GM12878 (cell line): ENCODE measurements around the gene CACNA2D3. TPM values are rescaled to one million over a fixed set of nuclear protein-coding genes. Genes with fewer than 3 reads are reported as not detected.

Experiments
- ATAC-seq: fragments of 200-7000 bp; cut with Tn5 transposase; 3 replicates; pipeline ENCODE4 v1.9.1; 2020; ENCODE audit warnings: mild to moderate bottlenecking, moderate library complexity
- BruUV-seq: library from RNA; stranded (reverse); fragments of 400-500 nt; replicated peaks from 2 replicates; lab custom pipeline; 2021; lab: Mats Ljungman, UMichigan
- CTCF ChIA-PET: fragments of 300-600 bp; sonication (Branson Sonifier 250); formaldehyde crosslinking; extraction: SDS; loops from one replicate; lab custom pipeline; 2021; ENCODE audit warnings: inconsistent platforms; lab: Yijun Ruan, JAX
- POLR2A ChIA-PET: fragments of 350-600 bp; formaldehyde crosslinking; extraction: SDS; loops from one replicate; lab custom pipeline; 2021; ENCODE audit warnings: inconsistent platforms; lab: Charles Lee
- RAD21 ChIA-PET: fragments of 300-600 bp; sonication (Branson Sonifier 250); formaldehyde crosslinking; loops from one replicate; lab custom pipeline; 2023; ENCODE audit warnings: antibody characterized with exemption; ENCODE audit not compliant: unreplicated experiment; lab: Charles Lee
- SMC1A ChIA-PET: fragments of 300-600 bp; sonication (Branson Sonifier 250); formaldehyde crosslinking; loops from one replicate; lab custom pipeline; 2023; ENCODE audit not compliant: unreplicated experiment, uncharacterized antibody; lab: Charles Lee
- DNase-seq: peaks from one replicate; pipeline ENCODE4 v3.0.0-alpha.2; 2011; ENCODE audit warnings: low read depth, low spot score
- FAIRE-seq: peaks from 3 replicates; lab custom pipeline; 2011; peaks lifted over from hg19 to GRCh38; lab: Jason Lieb, UNC
- H2AFZ ChIP-seq: 2 replicates; pipeline ENCODE4 v1.6.0; 2011; ENCODE audit warnings: low read depth, low read length, control low read depth; ENCODE audit not compliant: control insufficient read depth
- H3K27ac ChIP-seq: 2 replicates; pipeline ENCODE4 v1.5.1; 2011; ENCODE audit warnings: control low read depth; ENCODE audit not compliant: control insufficient read depth, insufficient read depth
- H3K27me3 ChIP-seq, 2 experiments: replicated peaks in 1 of 2; 2 replicates each; pipeline versions ENCODE4 v1.6.0 to v1.6.1; 2011; ENCODE audit warnings: low read length in 1 of 2; ENCODE audit not compliant: control insufficient read depth in 2 of 2, insufficient read depth in 2 of 2
- H3K36me3 ChIP-seq, 2 experiments: 2 replicates each; pipeline ENCODE4 v1.5.1; 2011; ENCODE audit warnings: low read length in 1 of 2; ENCODE audit not compliant: control insufficient read depth in 2 of 2, insufficient read depth in 2 of 2
- H3K4me1 ChIP-seq: 2 replicates; pipeline ENCODE4 v1.6.1; 2011; ENCODE audit warnings: mild to moderate bottlenecking, low read length, moderate library complexity, mixed read lengths; ENCODE audit not compliant: control insufficient read depth, insufficient read depth
- H3K4me2 ChIP-seq: 2 replicates; pipeline ENCODE4 v1.6.0; 2011; ENCODE audit warnings: control low read depth; ENCODE audit not compliant: control insufficient read depth, insufficient read depth
- H3K4me3 ChIP-seq: fragments of 200-600 bp; sonication (generic); 2 replicates; pipeline ENCODE4 v1.5.1; 2016
- H3K79me2 ChIP-seq: 2 replicates; pipeline ENCODE4 v1.6.0; 2011; ENCODE audit warnings: low read length; ENCODE audit not compliant: control insufficient read depth, insufficient read depth
- H3K9ac ChIP-seq: 2 replicates; pipeline ENCODE4 v1.8.0; 2011; ENCODE audit warnings: low read length, control low read depth, mixed read lengths; ENCODE audit not compliant: control insufficient read depth, insufficient read depth
- H3K9me3 ChIP-seq: replicated peaks from 3 replicates; pipeline ENCODE4 v1.5.1; 2011; ENCODE audit warnings: mild to moderate bottlenecking, low read length; ENCODE audit not compliant: control insufficient read depth, insufficient read depth
- H4K20me1 ChIP-seq: 2 replicates; pipeline ENCODE4 v1.6.0; 2011; ENCODE audit not compliant: control insufficient read depth, insufficient read depth
- ASH2L ChIP-seq: fragments of 300-600, 200-600 bp; sonication (generic); IDR thresholded peaks from 2 replicates; pipeline ENCODE4 v1.6.1; 2017; ENCODE audit warnings: low read depth, mild to moderate bottlenecking, borderline replicate concordance
- CEBPB ChIP-seq, 2 experiments: fragments of 150-350 bp in 1 of 2; IDR thresholded peaks; 2 replicates each; pipeline ENCODE4 v1.6.1; 2012 to 2014; ENCODE audit warnings: low read depth in 2 of 2, low read length in 2 of 2, borderline replicate concordance in 1 of 2, inconsistent platforms in 1 of 2
- EP300 ChIP-seq, 2 experiments: fragments of 150-350 bp in 1 of 2; IDR thresholded peaks; 2 replicates each; pipeline ENCODE4 v1.6.1; 2011 to 2012; ENCODE audit warnings: low read depth in 2 of 2, low read length in 2 of 2, borderline replicate concordance in 1 of 2, improper control_type of control experiment in 1 of 2, inconsistent platforms in 1 of 2; ENCODE audit not compliant: control insufficient read depth in 1 of 2
- EZH2 ChIP-seq: IDR thresholded peaks from 2 replicates; pipeline ENCODE4 v1.6.1; 2012; ENCODE audit warnings: low read depth, mild to moderate bottlenecking, control low read depth, inconsistent platforms, low read length, borderline replicate concordance; ENCODE audit not compliant: control insufficient read depth
- HDAC6 ChIP-seq: fragments of 200-600 bp; sonication (generic); IDR thresholded peaks from one replicate; pipeline ENCODE4 v1.8.0; 2017; ENCODE audit warnings: antibody characterized with exemption; ENCODE audit not compliant: unreplicated experiment
- JUND ChIP-seq: IDR thresholded peaks from 2 replicates; pipeline ENCODE4 v1.6.1; 2012; ENCODE audit warnings: low read depth, mild to moderate bottlenecking, low read length, improper control_type of control experiment, moderate library complexity
- NFYB ChIP-seq: IDR thresholded peaks from 2 replicates; pipeline ENCODE4 v1.6.1; 2011; ENCODE audit warnings: low read depth, mild to moderate bottlenecking, low read length, improper control_type of control experiment, moderate library complexity; ENCODE audit not compliant: insufficient read depth
- NR2C1 ChIP-seq: fragments of 450-650 bp; IDR thresholded peaks from 2 replicates; pipeline ENCODE4 v1.6.1; 2017; ENCODE audit warnings: antibody characterized with exemption, mild to moderate bottlenecking, moderate library complexity
- PAX8 ChIP-seq: fragments of 450-650 bp; IDR thresholded peaks from 2 replicates; pipeline ENCODE4 v1.6.1; 2017; ENCODE audit warnings: mild to moderate bottlenecking, moderate library complexity
- POLR2A ChIP-seq: IDR thresholded peaks from 2 replicates; pipeline ENCODE4 v1.6.1; 2011; ENCODE audit warnings: low read depth, mild to moderate bottlenecking, low read length
- RFX5 ChIP-seq: IDR thresholded peaks from 2 replicates; pipeline ENCODE4 v1.6.1; 2011; ENCODE audit warnings: low read depth, low read length, improper control_type of control experiment
- SMAD1 ChIP-seq: fragments of 450-650 bp; IDR thresholded peaks from 2 replicates; pipeline ENCODE4 v1.6.1; 2018; ENCODE audit warnings: mild to moderate bottlenecking, low read depth; ENCODE audit not compliant: partially characterized antibody
- SMAD5 ChIP-seq: IDR thresholded peaks from 2 replicates; pipeline ENCODE4 v1.6.1; 2016; ENCODE audit warnings: antibody characterized with exemption, low read depth
- SMARCA5 ChIP-seq: fragments of 450-650 bp; IDR thresholded peaks from 2 replicates; pipeline ENCODE4 v1.6.1; 2017; ENCODE audit warnings: mild to moderate bottlenecking
- SP1 ChIP-seq: IDR thresholded peaks from one replicate; pipeline ENCODE4 v1.6.1; 2011; ENCODE audit warnings: low read depth, low read length
- SREBF2 ChIP-seq: IDR thresholded peaks from 2 replicates; pipeline ENCODE4 v1.6.1; 2012; ENCODE audit warnings: mild to moderate bottlenecking, low read length
- TCF7 ChIP-seq: IDR thresholded peaks from 2 replicates; pipeline ENCODE4 v1.6.1; 2014; ENCODE audit warnings: antibody characterized with exemption, borderline replicate concordance
- YBX1 ChIP-seq: fragments of 450-650 bp; IDR thresholded peaks from 2 replicates; pipeline ENCODE4 v1.6.1; 2016; ENCODE audit warnings: antibody characterized with exemption
- YY1 ChIP-seq: IDR thresholded peaks from 2 replicates; pipeline ENCODE4 v1.6.1; 2011; ENCODE audit warnings: low read depth, mild to moderate bottlenecking, low read length
- ZSCAN29 ChIP-seq: fragments of 450-650 bp; IDR thresholded peaks from 2 replicates; pipeline ENCODE4 v1.6.1; 2017; ENCODE audit warnings: mild to moderate bottlenecking, moderate library complexity
- WGBS: methylation state at CpG from one replicate; pipeline ENCODE4 v1.1.6; 2016; ENCODE audit warnings: low lambda C conversion rate; ENCODE audit not compliant: insufficient replicate concordance, insufficient coverage; ENCODE audit errors: missing lambda C conversion rate; 5-methylcytosine and 5-hydroxymethylcytosine counted together
- in situ Hi-C: fragments of 300-500 bp; cut with MboI; formaldehyde crosslinking; loops from 9 replicates; pipeline ENCODE4 v1.14.3; 2018; ENCODE audit warnings: mixed read lengths
- intact Hi-C: fragments of 100-400 bp; cut with micrococcal nuclease; formaldehyde crosslinking; loops from one replicate; pipeline ENCODE4 v1.14.2; 2022; ENCODE audit not compliant: unreplicated experiment
- polyA plus RNA-seq, 11 experiments: library from polyadenylated mRNA; depleted of rRNA in 4 of 11; unstranded in 6 of 11; stranded (reverse) in 5 of 11; fragments of >200 nt; fragmentation: Nextera tagmentation in 4 of 11; fragmentation: Illumina TruSeq in 1 of 11; extraction: Ambion mirVana in 4 of 11; extraction: Trizol in 1 of 11; gene quantifications; 1 replicate in 1 of 11; 2 replicates in 10 of 11; pipeline versions ENCODE4 v1.2.1 to v1.2.3, GENCODE V29; 2011 to 2016; ENCODE audit warnings: inconsistent platforms in 2 of 11, missing spikeins in 2 of 11, low read depth in 1 of 11
- total RNA-seq, 4 experiments: library from RNA; depleted of rRNA in 3 of 4; stranded (reverse); fragments of >200 nt in 3 of 4; fragmentation: Illumina TruSeq in 1 of 4; extraction: Trizol in 1 of 4; gene quantifications; 2 replicates each; pipeline versions ENCODE4 v1.2.1 to v1.2.3, GENCODE V29; 2013 to 2021
- TF ChIP-seq, protein P1 (sequence below): fragments of 450-650 bp; IDR thresholded peaks from 2 replicates; pipeline ENCODE4 v1.6.1; 2017; ENCODE audit warnings: mild to moderate bottlenecking, low read depth, inconsistent platforms; ENCODE audit not compliant: poor library complexity, severe bottlenecking

CACNA2D3 gene
- total and polyA plus RNA-seq, 10 of the 15 experiments (the other 5 are each of a cell fraction or from before 2014, with no cell fraction given) = not detected

DNA sequence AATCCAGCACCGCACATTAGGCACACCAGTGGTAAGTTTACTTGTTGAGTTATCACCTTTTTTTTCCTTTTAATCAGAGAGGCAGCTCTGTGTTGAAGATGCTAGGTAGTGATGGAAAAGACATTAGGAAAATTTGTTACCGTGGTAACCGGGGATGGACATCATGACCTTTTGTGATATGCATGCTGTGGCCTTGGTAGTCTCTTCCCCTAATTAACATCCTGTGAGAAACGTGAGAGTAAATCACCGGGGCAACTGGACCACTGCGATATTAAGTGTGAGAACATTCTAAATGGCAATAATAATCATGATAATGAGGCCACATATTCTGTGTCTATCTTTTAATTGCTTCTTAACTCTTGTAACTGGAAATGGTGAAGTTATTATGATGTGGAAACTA, 362.0 kb downstream of the CACNA2D3 start:
- Histone ChIP-seq H3K79me2 (no peaks in the 10 kb centered on the region), H3K4me1 (no peaks in the 10 kb centered on the region), H3K27me3 (no peaks in the 10 kb centered on the region), H3K9ac (no peak overlapping the region), H3K4me2 (no peak overlapping the region), H2AFZ (no peak overlapping the region), H3K9me3 (no peaks in the 10 kb centered on the region), H3K4me3 (no peak overlapping the region), H4K20me1 (no peaks in the 10 kb centered on the region), H3K36me3 (no peaks in the 10 kb centered on the region), H3K27ac (no peak overlapping the region)
- no TSS peak for BruUV-seq
- intact Hi-C loops = no loop called here
- TF ChIP-seq JUND (no peak), SP1 (no peak), NR2C1 (no peak), SMARCA5 (no peak), TCF7 (no peak), EZH2 (no peak), ZSCAN29 (no peak), ASH2L (no peak), YY1 (no peak)
- ATAC-seq (no peak), DNase-seq (no peak), FAIRE-seq (no peak)
- SMC1A ChIA-PET = no interaction called here
- CTCF ChIA-PET = no interaction called here
- in situ Hi-C loops = no loop called here
- POLR2A ChIA-PET = no interaction called here
- WGBS = 54% methylated on average over 6 of the region's 6 CpGs
- RAD21 ChIA-PET = no interaction called here

DNA sequence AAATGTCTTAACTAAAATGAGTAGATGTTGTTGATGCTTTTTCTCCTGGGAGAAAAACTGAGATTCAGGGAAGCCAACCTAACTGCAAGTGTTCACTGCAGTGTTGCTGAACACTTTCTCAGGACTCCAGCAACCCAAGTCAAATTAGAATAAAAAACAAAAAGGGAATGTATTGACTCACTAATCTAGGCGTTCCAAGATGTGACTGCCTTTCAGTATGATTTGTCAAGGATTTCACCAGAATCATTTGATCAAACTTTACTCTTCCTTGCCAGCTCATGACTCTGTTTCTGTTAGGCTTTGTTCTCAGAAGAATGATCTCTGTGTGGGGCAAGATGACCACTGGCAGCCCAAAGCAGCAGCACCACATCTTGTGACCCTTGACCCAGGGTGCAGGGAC, 364.0 kb downstream of the CACNA2D3 start:
- Histone ChIP-seq H3K9ac (no peak overlapping the region), H3K9me3 (no peaks in the 10 kb centered on the region), H3K4me3 (no peak overlapping the region), H3K4me2 (no peak overlapping the region), H4K20me1 (no peaks in the 10 kb centered on the region), H3K4me1 (no peaks in the 10 kb centered on the region), H3K27me3 (no peaks in the 10 kb centered on the region), H3K36me3 (no peaks in the 10 kb centered on the region), H3K27ac (no peak overlapping the region), H2AFZ (no peak overlapping the region), H3K79me2 (no peaks in the 10 kb centered on the region)
- intact Hi-C loops (no loop called here), in situ Hi-C loops (no loop called here)
- 5% methylated on average over 1 of the region's 1 CpG for WGBS
- ATAC-seq = no peak
- CTCF ChIA-PET = no interaction called here
- RAD21 ChIA-PET = no interaction called here
- SMC1A ChIA-PET = no interaction called here
- POLR2A ChIA-PET = no interaction called here
- DNase-seq = no peak
- BruUV-seq = no TSS peak
- no peak for FAIRE-seq
- no peak for TF ChIP-seq SMAD5
- TF ChIP-seq POLR2A = no peak
- TF ChIP-seq SMAD1 = no peak
- TF ChIP-seq, protein P1, sequence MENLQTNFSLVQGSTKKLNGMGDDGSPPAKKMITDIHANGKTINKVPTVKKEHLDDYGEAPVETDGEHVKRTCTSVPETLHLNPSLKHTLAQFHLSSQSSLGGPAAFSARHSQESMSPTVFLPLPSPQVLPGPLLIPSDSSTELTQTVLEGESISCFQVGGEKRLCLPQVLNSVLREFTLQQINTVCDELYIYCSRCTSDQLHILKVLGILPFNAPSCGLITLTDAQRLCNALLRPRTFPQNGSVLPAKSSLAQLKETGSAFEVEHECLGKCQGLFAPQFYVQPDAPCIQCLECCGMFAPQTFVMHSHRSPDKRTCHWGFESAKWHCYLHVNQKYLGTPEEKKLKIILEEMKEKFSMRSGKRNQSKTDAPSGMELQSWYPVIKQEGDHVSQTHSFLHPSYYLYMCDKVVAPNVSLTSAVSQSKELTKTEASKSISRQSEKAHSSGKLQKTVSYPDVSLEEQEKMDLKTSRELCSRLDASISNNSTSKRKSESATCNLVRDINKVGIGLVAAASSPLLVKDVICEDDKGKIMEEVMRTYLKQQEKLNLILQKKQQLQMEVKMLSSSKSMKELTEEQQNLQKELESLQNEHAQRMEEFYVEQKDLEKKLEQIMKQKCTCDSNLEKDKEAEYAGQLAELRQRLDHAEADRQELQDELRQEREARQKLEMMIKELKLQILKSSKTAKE = no peak
- no peak for TF ChIP-seq YBX1
- no peak for TF ChIP-seq CEBPB (IDR thresholded peaks at IDR 0.05; ENCODE audit: borderline replicate concordance in 1 of 2, low read depth in 2 of 2, low read length in 2 of 2)
- TF ChIP-seq SREBF2 = no peak
- TF ChIP-seq ASH2L = no peak
- TF ChIP-seq NFYB = no peak
- TF ChIP-seq HDAC6 = no peak
- no peak for TF ChIP-seq PAX8
- TF ChIP-seq RFX5 = no peak
- no peak for TF ChIP-seq EP300 (IDR thresholded peaks at IDR 0.05; ENCODE audit: borderline replicate concordance in 1 of 2, control insufficient read depth in 1 of 2, low read depth in 2 of 2, low read length in 2 of 2)
